Measurements from ENCODE around the gene WWOX. TPM values are rescaled to one million over a fixed set of nuclear protein-coding genes. Genes with fewer than 3 reads are reported as not detected.

Gene WWOX
- total RNA-seq, 2 experiments from 2014 or later, result 19.1 to 23.7 TPM

GRCh38 chr16:79171504-79171903 is 1072.0 kb downstream of the WWOX start:
- Mint-ChIP-seq H3K9me3 (peaks cover 19% of the 10 kb centered on the region), H3K27me3 (peaks cover 5% of the 10 kb centered on the region), H3K4me1 (ENCODE audit: low read depth) (peaks cover 11% of the 10 kb centered on the region), H3K36me3 (ENCODE audit: low read depth) (peaks cover 6% of the 10 kb centered on the region), H3K27ac (no peak overlapping the region), H3K4me3 (no peak overlapping the region)
- ChIA-PET CTCF (no interaction called here), POLR2A (no interaction called here)
- no peak for TF ChIP-seq CTCF (IDR thresholded peaks at IDR 0.05)
- intact Hi-C loops (cut with micrococcal nuclease), result no loop called here
- no peak for ATAC-seq
- DNase-seq, result no peak

GRCh38 chr16:79171931-79172705 is 1072.7 kb downstream of the WWOX start:
- intact Hi-C loops (cut with micrococcal nuclease), result no loop called here
- Mint-ChIP-seq H3K4me3 (no peak overlapping the region), H3K9me3 (peaks cover 20% of the 10 kb centered on the region), H3K36me3 (ENCODE audit: low read depth) (peaks cover 7% of the 10 kb centered on the region), H3K27ac (no peak overlapping the region), H3K27me3 (peaks cover 7% of the 10 kb centered on the region), H3K4me1 (ENCODE audit: low read depth) (peaks cover 11% of the 10 kb centered on the region)
- DNase-seq (no peak), ATAC-seq (no peak)
- POLR2A ChIA-PET, result no interaction called here
- TF ChIP-seq CTCF (IDR thresholded peaks at IDR 0.05), result no peak
- CTCF ChIA-PET, result no interaction called here

GRCh38 chr16:79172976-79173500 is 1073.6 kb downstream of the WWOX start:
- ChIA-PET CTCF (no interaction called here), POLR2A (no interaction called here)
- Mint-ChIP-seq H3K27me3 (peaks cover 9% of the 10 kb centered on the region), H3K4me3 (no peak overlapping the region), H3K36me3 (ENCODE audit: low read depth) (peaks cover 7% of the 10 kb centered on the region), H3K9me3 (peaks cover 16% of the 10 kb centered on the region), H3K4me1 (ENCODE audit: low read depth) (peaks cover 13% of the 10 kb centered on the region), H3K27ac (no peak overlapping the region)
- intact Hi-C loops (cut with micrococcal nuclease), result no loop called here
- ATAC-seq, result no peak
- TF ChIP-seq CTCF (IDR thresholded peaks at IDR 0.05), result no peak
- DNase-seq, result no peak

- POLR2A ChIA-PET, result interaction anchor here (1.4 kb wide), 1 partner anchor 38 kb away, joined by 3 read pairs; no protein-coding TSS in a partner anchor
- no peak for ATAC-seq
- Mint-ChIP-seq H3K9me3 (peaks cover 14% of the 10 kb centered on the region), H3K36me3 (ENCODE audit: low read depth) (peaks cover 5% of the 10 kb centered on the region), H3K4me3 (no peak overlapping the region), H3K27ac (no peak overlapping the region), H3K4me1 (ENCODE audit: low read depth) (peaks cover 11% of the 10 kb centered on the region), H3K27me3 (peaks cover 9% of the 10 kb centered on the region)
- CTCF ChIA-PET, result no interaction called here
- no peak for DNase-seq
- TF ChIP-seq CTCF (IDR thresholded peaks at IDR 0.05), result no peak
- intact Hi-C loops (cut with micrococcal nuclease), result no loop called here
Measured at GRCh38 chr16:79173919-79174318, 1074.5 kb downstream of the WWOX start.

- Mint-ChIP-seq H3K4me3 (no peak overlapping the region), H3K27me3 (peaks cover 10% of the 10 kb centered on the region), H3K4me1 (ENCODE audit: low read depth) (peaks cover 7% of the 10 kb centered on the region), H3K9me3 (peaks cover 19% of the 10 kb centered on the region), H3K36me3 (ENCODE audit: low read depth) (peaks cover 5% of the 10 kb centered on the region), H3K27ac (no peak overlapping the region)
- no peak for TF ChIP-seq CTCF (IDR thresholded peaks at IDR 0.05)
- POLR2A ChIA-PET, result interaction anchor here (1.4 kb wide), 1 partner anchor 36 kb away, joined by 3 read pairs; no protein-coding TSS in a partner anchor
- intact Hi-C loops (cut with micrococcal nuclease), result no loop called here
- ATAC-seq (no peak), DNase-seq (no peak)
- CTCF ChIA-PET, result no interaction called here
Measured at GRCh38 chr16:79175286-79176057, 1076.0 kb downstream of the WWOX start.

All from activated CD8-positive, alpha-beta T cell treated with anti-CD3 and anti-CD28 coated beads for 36 hours (primary cell).